NCI-H1417 treated with DMSO at 0.1 percent for 48 hours (cell line): ENCODE results near the gene INCA1.

Experiments used
- DNase-seq: peaks from one replicate; lab custom pipeline; 2025; lab: John Stamatoyannopoulos, UW

Gene INCA1

GRCh38 chr17:5011928-5012327 is 14.6 kb upstream of the INCA1 start:
- DNase-seq = no peak

- no peak for DNase-seq
Observed at GRCh38 chr17:5003214-5003867, 6.0 kb upstream of the INCA1 start.

GRCh38 chr17:5002121-5002788 is 4.9 kb upstream of the INCA1 start:
- no peak for DNase-seq

- DNase-seq = no peak
Observed at GRCh38 chr17:5000237-5000639, 2.9 kb upstream of the INCA1 start.

- DNase-seq = no peak
Observed at GRCh38 chr17:4999430-5000093, 2.2 kb upstream of the INCA1 start.

- DNase-seq = no peak
Observed at GRCh38 chr17:4998732-4999429, 1.6 kb upstream of the INCA1 start.

GRCh38 chr17:4998027-4998731 is 857 bp upstream of the INCA1 start:
- DNase-seq = no peak

- no peak for DNase-seq
Observed at GRCh38 chr17:4994081-4994595, 3.2 kb downstream of the INCA1 start.

GRCh38 chr17:4987767-4988567 is 9.4 kb downstream of the INCA1 start:
- no peak for DNase-seq

- DNase-seq = no peak
Observed at GRCh38 chr17:4986951-4987766, 10.2 kb downstream of the INCA1 start, which contains the start of gene CAMTA2. Gene CAMTA2, minus strand, starts transcription at chr17:4987675. Its CDS starts 1,453 bp downstream, at chr17:4986222.

- DNase-seq = no peak
Observed at GRCh38 chr17:4986403-4986802, 10.9 kb downstream of the INCA1 start.

- DNase-seq = no peak
Observed at GRCh38 chr17:4982305-4982704, 15.0 kb downstream of the INCA1 start.

GRCh38 chr17:4980644-4981216 is 16.6 kb downstream of the INCA1 start:
- no peak for DNase-seq

- DNase-seq = no peak
Observed at GRCh38 chr17:4978726-4979125, 18.6 kb downstream of the INCA1 start.

GRCh38 chr17:4974115-4974670 is 23.1 kb downstream of the INCA1 start:
- DNase-seq = no peak

- no peak for DNase-seq
Observed at GRCh38 chr17:4973256-4974114, 23.8 kb downstream of the INCA1 start.

- DNase-seq = no peak
Observed at GRCh38 chr17:4972752-4973151, 24.6 kb downstream of the INCA1 start.

- no peak for DNase-seq
Observed at GRCh38 chr17:4972322-4972721, 25.0 kb downstream of the INCA1 start.
